RWPE1 (cell line): ENCODE data around the gene BCL2L2.

Experiments
- CTCF ChIA-PET: fragments of 350-600 bp; sonication (Branson Sonifier 250); formaldehyde crosslinking; extraction: SDS; loops from one replicate; lab custom pipeline; 2021; lab: Yijun Ruan, JAX
- POLR2A ChIA-PET: fragments of 400-600 bp; formaldehyde crosslinking; extraction: SDS; loops from one replicate; lab custom pipeline; 2020; ENCODE audit warnings: antibody characterized with exemption; ENCODE audit not compliant: low non-redundant PET; lab: Yijun Ruan, JAX
- DNase-seq: peaks from one replicate; pipeline ENCODE4 v3.0.0; 2012; ENCODE audit warnings: low spot score
- H3K27ac ChIP-seq: fragments of 450-650 bp; 2 replicates; pipeline ENCODE4 v1.5.1; 2017
- TF ChIP-seq, protein P1 (sequence below): fragments of 450-650 bp; conservative IDR thresholded peaks from 2 replicates; pipeline ENCODE4 v1.5.1; 2017; ENCODE audit warnings: low read depth, mild to moderate bottlenecking

Gene BCL2L2

DNA sequence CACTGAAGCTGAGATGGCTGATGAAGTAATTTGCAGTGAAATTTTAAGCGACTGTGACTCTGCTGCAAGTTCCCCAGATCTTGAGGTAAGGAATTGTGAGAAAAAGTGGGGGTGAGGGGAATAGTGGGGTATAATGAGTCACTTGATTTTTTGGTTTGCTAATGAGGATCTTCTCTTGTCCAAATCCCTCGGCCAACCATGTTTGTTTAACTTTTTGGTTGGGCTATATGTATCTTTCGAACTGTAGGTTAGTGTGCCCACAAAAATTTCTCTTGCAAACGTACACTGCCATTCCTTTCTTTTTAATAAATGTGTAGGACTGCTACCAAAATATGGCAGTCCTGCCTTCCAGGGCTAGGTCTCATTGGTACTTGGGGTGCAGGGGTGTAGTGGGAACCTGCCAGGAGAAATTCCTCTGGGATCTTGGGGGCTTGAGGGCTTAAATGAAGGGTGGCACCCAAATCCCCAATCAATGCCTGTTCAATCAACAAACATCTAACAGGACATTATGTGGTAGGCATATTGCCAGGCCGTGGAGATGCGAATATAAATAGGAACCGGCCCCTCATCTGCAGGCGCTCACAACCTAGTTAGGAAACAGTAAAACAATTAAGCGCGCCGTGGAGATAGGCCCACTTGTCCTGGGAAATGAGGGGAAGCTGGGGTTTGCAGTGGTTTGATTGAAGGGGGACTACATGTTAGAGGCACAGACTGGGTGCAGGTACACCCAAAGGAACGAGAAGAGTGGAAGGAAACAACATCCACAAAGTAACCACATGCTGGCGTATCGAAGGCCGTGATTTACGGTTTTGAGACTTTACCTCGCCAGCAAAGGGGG is 13.3 kb downstream of the BCL2L2 start:
- TF ChIP-seq, protein P1, sequence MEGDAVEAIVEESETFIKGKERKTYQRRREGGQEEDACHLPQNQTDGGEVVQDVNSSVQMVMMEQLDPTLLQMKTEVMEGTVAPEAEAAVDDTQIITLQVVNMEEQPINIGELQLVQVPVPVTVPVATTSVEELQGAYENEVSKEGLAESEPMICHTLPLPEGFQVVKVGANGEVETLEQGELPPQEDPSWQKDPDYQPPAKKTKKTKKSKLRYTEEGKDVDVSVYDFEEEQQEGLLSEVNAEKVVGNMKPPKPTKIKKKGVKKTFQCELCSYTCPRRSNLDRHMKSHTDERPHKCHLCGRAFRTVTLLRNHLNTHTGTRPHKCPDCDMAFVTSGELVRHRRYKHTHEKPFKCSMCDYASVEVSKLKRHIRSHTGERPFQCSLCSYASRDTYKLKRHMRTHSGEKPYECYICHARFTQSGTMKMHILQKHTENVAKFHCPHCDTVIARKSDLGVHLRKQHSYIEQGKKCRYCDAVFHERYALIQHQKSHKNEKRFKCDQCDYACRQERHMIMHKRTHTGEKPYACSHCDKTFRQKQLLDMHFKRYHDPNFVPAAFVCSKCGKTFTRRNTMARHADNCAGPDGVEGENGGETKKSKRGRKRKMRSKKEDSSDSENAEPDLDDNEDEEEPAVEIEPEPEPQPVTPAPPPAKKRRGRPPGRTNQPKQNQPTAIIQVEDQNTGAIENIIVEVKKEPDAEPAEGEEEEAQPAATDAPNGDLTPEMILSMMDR = no peak
- H3K27ac ChIP-seq = peak overlapping the region; percentile 87
- CTCF ChIA-PET = interaction anchor here (1.3 to 1.5 kb wide), 2 partner anchors 13 to 17 kb away, joined by 3 to 10 read pairs; partner anchors contain the start of genes BCL2L2 and PPP1R3E
- POLR2A ChIA-PET = interaction anchor here (1.7 kb wide), 1 partner anchor 13 kb away, joined by 12 read pairs; the partner anchor contains the start of gene BCL2L2
- no peak for DNase-seq

DNA sequence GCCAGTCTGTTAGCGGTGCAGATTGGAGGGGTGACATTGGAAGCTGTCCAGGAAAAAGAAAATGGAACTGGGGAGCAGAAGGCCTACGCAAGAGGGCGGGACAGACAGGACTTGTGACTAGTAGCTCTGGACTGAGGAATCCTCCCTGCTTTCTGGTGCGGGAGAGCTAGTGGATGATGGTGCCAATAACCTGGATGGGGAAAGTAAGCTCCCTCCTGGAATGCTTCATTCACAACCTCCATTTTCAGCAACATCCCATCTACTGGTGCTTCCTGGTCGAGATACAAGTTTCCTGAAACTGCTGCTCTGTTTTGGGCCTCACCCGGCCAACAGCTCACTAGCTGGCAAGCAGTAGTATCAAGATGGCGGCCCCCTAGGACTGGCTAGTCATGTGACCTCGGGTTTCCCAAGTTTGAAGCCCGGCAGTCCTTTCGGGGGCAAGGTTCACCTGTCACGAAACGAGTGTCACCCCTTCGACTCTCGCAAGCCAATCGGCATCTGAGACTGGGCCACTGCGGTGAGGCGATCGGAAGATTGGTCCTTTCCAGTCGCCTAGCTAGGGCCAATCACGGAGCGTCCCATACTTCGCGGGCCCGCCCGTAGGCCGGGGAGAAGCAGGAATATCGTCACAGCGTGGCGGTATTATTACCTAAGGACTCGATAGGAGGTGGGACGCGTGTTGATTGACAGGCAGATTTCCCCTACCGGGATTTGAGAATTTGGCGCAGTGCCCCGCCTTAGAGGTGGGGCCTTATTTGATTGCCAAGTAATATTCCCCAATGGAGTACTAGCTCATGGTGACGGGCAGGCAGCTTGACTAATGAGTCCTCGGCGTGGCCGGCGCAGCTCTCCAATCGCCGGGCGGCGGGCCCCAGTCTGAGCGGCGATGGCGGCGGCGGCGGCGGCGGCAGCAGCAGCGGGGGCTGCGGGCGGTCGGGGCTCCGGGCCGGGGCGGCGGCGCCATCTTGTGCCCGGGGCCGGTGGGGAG is 14.2 kb downstream of the BCL2L2 start, which contains the start of gene PABPN1:
PABPN1 (plus strand) TSS at position 874 of the 988 bp plus-strand sequence; CDS start at position 887, 13 bp downstream.
- peak; percentile 99 for DNase-seq
- TF ChIP-seq, protein P1 = no peak
- ChIA-PET POLR2A (interaction anchor here (1.2 to 1.9 kb wide), 3 partner anchors 14 to 35 kb away, joined by 8 to 12 read pairs (median 9); partner anchors contain the start of genes BCL2L2, HOMEZ and PPP1R3E), CTCF (interaction anchor here (1.0 to 3.0 kb wide), 4 partner anchors 14 to 158 kb away, joined by 3 to 12 read pairs (median 6); partner anchors contain the start of genes BCL2L2 and PPP1R3E)
- peak within 1 kb of the TSS; percentile 87 for H3K27ac ChIP-seq

- ChIA-PET POLR2A (interaction anchor here (1.2 to 1.9 kb wide), 3 partner anchors 15 to 35 kb away, joined by 8 to 12 read pairs (median 9); partner anchors contain the start of genes BCL2L2, HOMEZ and PPP1R3E), CTCF (interaction anchor here (1.0 to 3.0 kb wide), 3 partner anchors 15 to 157 kb away, joined by 3 to 12 read pairs (median 10); partner anchors contain the start of gene BCL2L2)
- TF ChIP-seq, protein P1 = no peak
- DNase-seq = peak; percentile 57
- H3K27ac ChIP-seq = peak overlapping the region; percentile 87
Observed at GRCh38 chr14:23321572-23322547, 15.2 kb downstream of the BCL2L2 start.

GRCh38 chr14:23322568-23323517 is 16.2 kb downstream of the BCL2L2 start:
- ChIA-PET POLR2A (interaction anchor here (0.6 to 1.9 kb wide), 2 partner anchors 20 to 152 kb away, joined by 5 to 9 read pairs; partner anchors contain the start of gene PPP1R3E), CTCF (interaction anchor here (3.0 kb wide), 1 partner anchor 57 kb away, joined by 12 read pairs; no protein-coding TSS in a partner anchor)
- H3K27ac ChIP-seq = peak overlapping the region; percentile 87
- DNase-seq = no peak
- TF ChIP-seq, protein P1 = no peak
